PFSK-1 (cell line): ENCODE results near the gene GSDMA.

Experiments used
- FOXP2 ChIP-seq: optimal IDR thresholded peaks from 2 replicates; pipeline ENCODE3; 2011; ENCODE audit warnings: borderline replicate concordance, control low read depth, inconsistent platforms; ENCODE audit not compliant: insufficient read depth; ENCODE audit errors: extremely low read length, extremely low read depth
- POLR2AphosphoS5 ChIP-seq: IDR thresholded peaks from 2 replicates; pipeline ENCODE4 v1.6.1; 2012; ENCODE audit warnings: low read depth, mild to moderate bottlenecking, control low read depth, low read length, moderate library complexity
- SIN3A ChIP-seq: IDR thresholded peaks from 2 replicates; pipeline ENCODE4 v1.6.1; 2012; ENCODE audit warnings: mild to moderate bottlenecking, low read length, moderate library complexity, borderline replicate concordance; ENCODE audit not compliant: insufficient read depth
- TAF1 ChIP-seq: IDR thresholded peaks from 2 replicates; pipeline ENCODE4 v1.6.1; 2012; ENCODE audit warnings: low read length, control low read depth, borderline replicate concordance; ENCODE audit not compliant: insufficient read depth
- TF ChIP-seq, protein P1 (sequence below), 2 experiments: IDR thresholded peaks; 2 replicates each; pipeline versions ENCODE4 v1.6.1 to v1.8.0; 2011 to 2012; ENCODE audit warnings: low read depth in 2 of 2, low read length in 2 of 2, control low read depth in 1 of 2, inconsistent platforms in 1 of 2, mild to moderate bottlenecking in 1 of 2, moderate library complexity in 1 of 2; ENCODE audit not compliant: insufficient read depth in 1 of 2

GSDMA gene

DNA sequence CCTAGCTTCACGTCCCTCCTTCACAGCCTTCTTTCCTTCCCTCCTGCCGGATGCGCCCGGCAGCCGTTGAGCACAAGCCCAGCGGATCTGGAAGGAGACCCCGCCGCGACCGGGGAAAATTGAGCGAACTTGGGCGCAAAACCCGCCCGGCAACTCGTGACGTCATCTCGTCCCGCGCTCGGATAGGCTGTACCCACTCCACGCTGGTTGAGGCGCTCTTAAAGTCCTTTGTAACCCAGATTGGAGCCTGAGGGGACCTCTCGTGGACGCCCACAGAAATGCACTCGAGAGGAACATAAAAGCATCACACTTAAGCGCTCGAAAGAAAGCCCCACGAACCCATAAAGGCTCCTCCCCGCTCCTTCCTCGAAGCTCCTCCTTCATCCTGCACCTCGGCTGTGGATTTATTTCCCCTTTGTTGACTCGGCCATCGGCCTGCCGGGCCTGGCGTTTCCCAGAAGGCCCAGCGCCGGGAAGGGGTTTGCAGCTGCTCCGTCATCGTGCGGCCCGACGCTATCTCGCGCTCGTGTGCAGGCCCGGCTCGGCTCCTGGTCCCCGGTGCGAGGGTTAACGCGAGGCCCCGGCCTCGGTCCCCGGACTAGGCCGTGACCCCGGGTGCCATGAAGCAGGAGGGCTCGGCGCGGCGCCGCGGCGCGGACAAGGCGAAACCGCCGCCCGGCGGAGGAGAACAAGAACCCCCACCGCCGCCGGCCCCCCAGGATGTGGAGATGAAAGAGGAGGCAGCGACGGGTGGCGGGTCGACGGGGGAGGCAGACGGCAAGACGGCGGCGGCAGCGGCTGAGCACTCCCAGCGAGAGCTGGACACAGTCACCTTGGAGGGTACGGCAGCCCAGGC is 17.8 kb downstream of the GSDMA start, which contains the start of gene PSMD3:
Gene PSMD3, plus strand, starts transcription at position 457 of the 856 bp plus-strand sequence. Its CDS starts 164 bp downstream, at position 621.
- TF ChIP-seq TAF1 (peak; percentile 96; the same call in 1 of the 2 replicates), SIN3A (peak; percentile 98), POLR2AphosphoS5 (peak; percentile 98), FOXP2 (peak; percentile 83)
- TF ChIP-seq, protein P1, sequence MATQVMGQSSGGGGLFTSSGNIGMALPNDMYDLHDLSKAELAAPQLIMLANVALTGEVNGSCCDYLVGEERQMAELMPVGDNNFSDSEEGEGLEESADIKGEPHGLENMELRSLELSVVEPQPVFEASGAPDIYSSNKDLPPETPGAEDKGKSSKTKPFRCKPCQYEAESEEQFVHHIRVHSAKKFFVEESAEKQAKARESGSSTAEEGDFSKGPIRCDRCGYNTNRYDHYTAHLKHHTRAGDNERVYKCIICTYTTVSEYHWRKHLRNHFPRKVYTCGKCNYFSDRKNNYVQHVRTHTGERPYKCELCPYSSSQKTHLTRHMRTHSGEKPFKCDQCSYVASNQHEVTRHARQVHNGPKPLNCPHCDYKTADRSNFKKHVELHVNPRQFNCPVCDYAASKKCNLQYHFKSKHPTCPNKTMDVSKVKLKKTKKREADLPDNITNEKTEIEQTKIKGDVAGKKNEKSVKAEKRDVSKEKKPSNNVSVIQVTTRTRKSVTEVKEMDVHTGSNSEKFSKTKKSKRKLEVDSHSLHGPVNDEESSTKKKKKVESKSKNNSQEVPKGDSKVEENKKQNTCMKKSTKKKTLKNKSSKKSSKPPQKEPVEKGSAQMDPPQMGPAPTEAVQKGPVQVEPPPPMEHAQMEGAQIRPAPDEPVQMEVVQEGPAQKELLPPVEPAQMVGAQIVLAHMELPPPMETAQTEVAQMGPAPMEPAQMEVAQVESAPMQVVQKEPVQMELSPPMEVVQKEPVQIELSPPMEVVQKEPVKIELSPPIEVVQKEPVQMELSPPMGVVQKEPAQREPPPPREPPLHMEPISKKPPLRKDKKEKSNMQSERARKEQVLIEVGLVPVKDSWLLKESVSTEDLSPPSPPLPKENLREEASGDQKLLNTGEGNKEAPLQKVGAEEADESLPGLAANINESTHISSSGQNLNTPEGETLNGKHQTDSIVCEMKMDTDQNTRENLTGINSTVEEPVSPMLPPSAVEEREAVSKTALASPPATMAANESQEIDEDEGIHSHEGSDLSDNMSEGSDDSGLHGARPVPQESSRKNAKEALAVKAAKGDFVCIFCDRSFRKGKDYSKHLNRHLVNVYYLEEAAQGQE (IDR thresholded peaks at IDR 0.05; ENCODE audit: insufficient read depth in 1 of 2, low read depth in 2 of 2, low read length in 2 of 2) = peak in 1 of 2 experiments; percentile 67; a peak in 1 of 4 replicates

- no peak; the same call in 1 of the 2 replicates for TF ChIP-seq POLR2AphosphoS5
- TF ChIP-seq FOXP2 = no peak
- TF ChIP-seq TAF1 = no peak
- TF ChIP-seq, protein P1 (IDR thresholded peaks at IDR 0.05; ENCODE audit: insufficient read depth in 1 of 2, low read depth in 2 of 2, low read length in 2 of 2) = no peak
- no peak for TF ChIP-seq SIN3A
These were observed 18.5 kb downstream of the GSDMA start for GRCh38 chr17:39981207-39981741.

DNA sequence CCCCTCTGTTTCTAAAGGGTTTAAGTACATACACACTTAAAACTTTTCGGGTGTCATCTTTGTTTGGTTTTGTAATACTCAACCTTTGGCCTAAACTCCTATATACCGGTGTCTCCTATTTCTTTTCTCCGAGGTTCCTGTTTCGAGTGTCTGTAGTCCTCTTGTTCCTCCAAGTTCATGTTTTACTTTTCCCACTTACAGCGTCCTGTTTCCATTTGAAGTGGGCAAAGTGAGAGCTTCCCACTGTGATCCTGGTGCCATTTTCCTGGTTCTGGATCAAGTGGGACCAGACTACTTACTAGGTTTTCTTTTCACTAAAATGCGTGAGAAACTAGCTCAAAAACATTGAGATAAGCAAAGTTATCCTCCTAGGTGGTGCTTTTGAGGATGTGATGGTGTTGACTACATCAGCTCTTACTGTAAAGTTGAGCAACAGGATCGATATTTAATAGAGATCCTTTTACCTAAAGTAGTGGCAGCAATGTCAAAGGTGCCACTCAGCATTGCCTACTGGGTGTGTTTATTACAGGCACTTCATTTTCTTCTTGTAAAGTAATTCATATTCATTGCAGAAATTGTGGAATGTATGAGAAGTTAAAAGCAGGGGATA is 19.1 kb downstream of the GSDMA start:
- TF ChIP-seq FOXP2 (no peak), POLR2AphosphoS5 (no peak), SIN3A (no peak)

DNA sequence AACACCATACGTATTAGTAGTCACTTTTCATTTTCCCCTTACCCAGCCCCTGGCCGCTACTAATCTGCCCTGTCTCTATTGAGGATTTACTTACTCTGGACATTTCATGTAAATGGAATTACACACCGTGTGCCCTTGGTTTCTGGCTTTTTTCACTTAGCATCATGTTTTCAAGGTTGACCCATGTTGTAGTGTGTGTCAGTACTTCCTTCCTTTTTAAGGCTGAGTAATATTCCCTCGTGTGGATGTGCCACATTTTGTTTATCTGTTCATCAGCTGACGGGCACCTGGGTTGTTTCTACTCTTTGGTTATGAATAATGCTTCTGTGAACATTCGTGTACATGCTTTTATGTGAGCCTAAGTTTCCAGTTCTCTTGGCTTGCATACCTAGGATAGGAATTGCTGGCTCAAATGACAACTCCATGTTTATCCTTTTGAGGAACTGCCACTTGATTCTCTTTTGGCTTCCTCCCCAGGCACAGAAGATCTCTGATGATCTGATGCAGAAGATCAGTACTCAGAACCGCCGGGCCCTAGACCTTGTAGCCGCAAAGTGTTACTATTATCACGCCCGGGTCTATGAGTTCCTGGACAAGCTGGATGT is 25.5 kb downstream of the GSDMA start:
- TF ChIP-seq TAF1 (no peak), SIN3A (no peak), POLR2AphosphoS5 (no peak)
- TF ChIP-seq, protein P1 (IDR thresholded peaks at IDR 0.05; ENCODE audit: insufficient read depth in 1 of 2, low read depth in 2 of 2, low read length in 2 of 2) = no peak

DNA sequence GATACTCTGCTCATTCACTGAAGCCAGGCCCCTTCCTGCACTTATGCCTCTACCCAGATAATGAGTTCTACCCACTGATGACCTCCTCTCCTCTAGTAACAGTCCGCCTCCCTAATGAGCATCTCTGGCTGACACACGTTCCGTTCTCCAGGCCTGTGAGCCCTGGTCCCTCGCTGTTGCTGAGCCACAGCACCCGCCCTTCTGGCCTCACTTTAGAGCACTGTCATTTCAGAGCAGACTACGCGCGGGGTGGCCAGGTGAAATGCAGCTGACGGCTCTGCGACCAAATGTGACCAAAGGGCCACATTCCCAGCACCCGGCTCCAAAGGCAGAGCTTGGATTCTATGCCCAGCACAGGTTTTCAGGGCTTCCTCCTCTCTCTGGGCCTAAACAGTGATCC is 31.6 kb downstream of the GSDMA start:
- TF ChIP-seq FOXP2 (no peak), SIN3A (no peak), TAF1 (no peak), POLR2AphosphoS5 (no peak)
- TF ChIP-seq, protein P1 (IDR thresholded peaks at IDR 0.05; ENCODE audit: insufficient read depth in 1 of 2, low read depth in 2 of 2, low read length in 2 of 2) = no peak
